Measurements from ENCODE around the gene KDELR3.

DNA sequence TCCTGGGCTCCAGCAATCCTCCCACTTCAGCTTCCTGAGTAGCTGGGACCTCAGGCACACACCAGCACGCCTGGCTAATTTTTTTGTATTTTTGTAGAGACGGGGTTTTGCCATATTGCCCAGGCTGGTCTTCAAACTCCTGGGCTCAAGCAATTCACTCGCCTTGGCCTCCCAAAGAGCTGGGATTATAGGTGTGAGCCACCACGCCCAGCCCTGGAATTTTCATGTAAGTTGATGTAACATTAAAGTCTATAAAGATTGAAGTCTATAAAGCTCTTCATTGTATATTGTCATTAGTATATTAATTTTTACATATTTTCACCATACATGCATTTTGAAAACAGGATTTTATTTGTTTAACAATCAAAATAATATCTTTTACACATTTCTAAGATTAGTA, 50.7 kb downstream of the KDELR3 start:
- TF ChIP-seq TAF1 (IDR thresholded peaks at IDR 0.05; ENCODE audit: borderline replicate concordance, insufficient read depth, low read length) (no peak), POLR2AphosphoS5 (IDR thresholded peaks at IDR 0.05; ENCODE audit: low read depth, low read length) (no peak)
- TF ChIP-seq, protein P1, sequence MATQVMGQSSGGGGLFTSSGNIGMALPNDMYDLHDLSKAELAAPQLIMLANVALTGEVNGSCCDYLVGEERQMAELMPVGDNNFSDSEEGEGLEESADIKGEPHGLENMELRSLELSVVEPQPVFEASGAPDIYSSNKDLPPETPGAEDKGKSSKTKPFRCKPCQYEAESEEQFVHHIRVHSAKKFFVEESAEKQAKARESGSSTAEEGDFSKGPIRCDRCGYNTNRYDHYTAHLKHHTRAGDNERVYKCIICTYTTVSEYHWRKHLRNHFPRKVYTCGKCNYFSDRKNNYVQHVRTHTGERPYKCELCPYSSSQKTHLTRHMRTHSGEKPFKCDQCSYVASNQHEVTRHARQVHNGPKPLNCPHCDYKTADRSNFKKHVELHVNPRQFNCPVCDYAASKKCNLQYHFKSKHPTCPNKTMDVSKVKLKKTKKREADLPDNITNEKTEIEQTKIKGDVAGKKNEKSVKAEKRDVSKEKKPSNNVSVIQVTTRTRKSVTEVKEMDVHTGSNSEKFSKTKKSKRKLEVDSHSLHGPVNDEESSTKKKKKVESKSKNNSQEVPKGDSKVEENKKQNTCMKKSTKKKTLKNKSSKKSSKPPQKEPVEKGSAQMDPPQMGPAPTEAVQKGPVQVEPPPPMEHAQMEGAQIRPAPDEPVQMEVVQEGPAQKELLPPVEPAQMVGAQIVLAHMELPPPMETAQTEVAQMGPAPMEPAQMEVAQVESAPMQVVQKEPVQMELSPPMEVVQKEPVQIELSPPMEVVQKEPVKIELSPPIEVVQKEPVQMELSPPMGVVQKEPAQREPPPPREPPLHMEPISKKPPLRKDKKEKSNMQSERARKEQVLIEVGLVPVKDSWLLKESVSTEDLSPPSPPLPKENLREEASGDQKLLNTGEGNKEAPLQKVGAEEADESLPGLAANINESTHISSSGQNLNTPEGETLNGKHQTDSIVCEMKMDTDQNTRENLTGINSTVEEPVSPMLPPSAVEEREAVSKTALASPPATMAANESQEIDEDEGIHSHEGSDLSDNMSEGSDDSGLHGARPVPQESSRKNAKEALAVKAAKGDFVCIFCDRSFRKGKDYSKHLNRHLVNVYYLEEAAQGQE (IDR thresholded peaks at IDR 0.05; ENCODE audit: insufficient read depth in 1 of 2, low read depth in 2 of 2, low read length in 2 of 2), result no peak
